ENCODE measurements around the gene RGS11.
"Not testable (repeated sequence)": the region's sequence is repeated elsewhere in the genome, so short reads cannot be mapped to it uniquely, and the experiment has no call there.

RGS11 gene

DNA sequence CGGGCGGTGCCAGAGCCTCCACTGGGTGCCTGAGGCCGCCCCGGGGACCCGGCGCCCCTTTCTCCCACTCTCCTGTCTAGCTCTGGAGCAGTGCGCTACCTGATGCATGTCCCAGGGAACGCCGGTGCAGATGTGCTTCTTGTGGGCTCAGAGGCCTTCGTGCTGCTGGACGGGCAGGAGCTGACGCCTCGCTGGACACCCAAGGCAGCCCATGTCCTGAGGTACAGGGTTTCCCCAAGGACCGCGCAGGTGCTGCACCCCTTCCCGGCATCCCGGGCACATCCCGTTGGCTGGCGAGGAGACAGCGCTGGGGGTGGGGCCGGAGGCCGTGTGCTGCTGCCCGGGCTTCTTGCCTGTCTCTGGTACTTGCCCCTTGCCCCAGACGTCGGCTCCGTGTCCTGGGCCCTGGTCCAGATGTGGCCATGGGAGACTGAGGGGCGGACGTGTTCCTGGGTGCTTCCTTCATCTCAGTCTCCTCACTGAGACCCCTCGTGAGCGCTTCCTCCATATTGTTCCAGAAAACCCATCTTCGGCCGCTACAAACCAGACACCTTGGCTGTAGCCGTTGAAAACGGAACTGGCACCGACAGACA is 12.5 kb downstream of the RGS11 start:
- DNase-seq (ENCODE audit: low spot score) = no peak

DNA sequence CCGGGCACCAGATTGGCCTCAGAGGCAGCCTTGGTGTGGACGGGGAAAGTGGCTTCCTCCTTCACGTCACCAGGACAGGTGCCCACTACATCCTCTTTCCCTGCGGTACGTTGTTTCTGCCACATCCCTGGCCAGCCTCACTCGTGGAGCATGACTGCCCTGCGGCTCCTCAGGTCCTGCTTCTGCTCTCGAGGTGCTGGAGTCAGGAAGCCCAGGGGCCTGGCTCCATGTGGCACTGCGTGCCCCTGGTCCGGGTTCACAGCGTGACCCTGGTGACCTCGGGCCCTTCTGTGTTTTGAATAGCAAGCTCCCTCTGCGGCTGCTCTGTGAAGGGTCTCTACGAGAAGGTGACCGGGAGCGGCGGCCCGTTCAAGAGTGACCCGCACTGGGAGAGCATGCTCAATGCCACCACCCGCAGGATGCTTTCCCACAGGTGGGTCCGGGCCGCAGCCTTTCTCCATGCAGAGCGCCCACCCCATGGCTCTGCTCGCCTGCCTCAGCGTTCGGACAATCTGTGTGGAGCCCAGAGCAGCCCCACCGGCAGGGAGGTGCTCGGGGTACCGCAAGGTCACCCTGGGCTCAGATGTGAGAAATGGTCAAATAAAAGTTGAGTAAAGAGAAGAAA is 13.5 kb downstream of the RGS11 start:
- no peak for DNase-seq (ENCODE audit: low spot score)

GRCh38 chr16:261031-261691 is 14.6 kb downstream of the RGS11 start:
- no peak for DNase-seq (ENCODE audit: low spot score)

DNA sequence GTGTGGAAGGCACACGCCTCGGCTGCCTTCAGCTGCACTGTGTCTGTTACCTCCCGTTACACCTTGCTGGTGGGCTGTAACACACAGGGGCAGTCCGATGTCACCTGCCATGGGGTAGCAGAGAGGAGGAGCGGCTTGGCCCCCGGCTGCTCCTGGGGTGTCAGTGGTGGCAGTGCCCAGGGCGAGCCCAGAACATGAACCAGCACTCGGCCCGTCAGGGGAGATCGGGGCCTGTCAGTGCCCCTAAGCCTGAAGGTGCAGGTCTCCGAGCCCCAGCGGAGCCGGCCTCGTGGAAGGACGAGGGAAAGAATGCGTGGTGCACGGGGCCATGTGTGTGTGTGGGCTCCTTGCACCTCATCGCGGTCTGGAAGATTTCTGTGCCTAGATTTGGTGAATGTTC is 15.4 kb downstream of the RGS11 start:
- no peak for DNase-seq (ENCODE audit: low spot score)

- no peak for DNase-seq (ENCODE audit: low spot score)
These were observed 15.9 kb downstream of the RGS11 start for GRCh38 chr16:259814-260253.

GRCh38 chr16:259226-259625 is 16.5 kb downstream of the RGS11 start:
- DNase-seq (ENCODE audit: low spot score) = peak; percentile 14

GRCh38 chr16:258091-258490 is 17.7 kb downstream of the RGS11 start:
- not testable (repeated sequence) for DNase-seq (ENCODE audit: low spot score)

GRCh38 chr16:255183-255582 is 20.6 kb downstream of the RGS11 start:
- no peak for DNase-seq (ENCODE audit: low spot score)

DNA sequence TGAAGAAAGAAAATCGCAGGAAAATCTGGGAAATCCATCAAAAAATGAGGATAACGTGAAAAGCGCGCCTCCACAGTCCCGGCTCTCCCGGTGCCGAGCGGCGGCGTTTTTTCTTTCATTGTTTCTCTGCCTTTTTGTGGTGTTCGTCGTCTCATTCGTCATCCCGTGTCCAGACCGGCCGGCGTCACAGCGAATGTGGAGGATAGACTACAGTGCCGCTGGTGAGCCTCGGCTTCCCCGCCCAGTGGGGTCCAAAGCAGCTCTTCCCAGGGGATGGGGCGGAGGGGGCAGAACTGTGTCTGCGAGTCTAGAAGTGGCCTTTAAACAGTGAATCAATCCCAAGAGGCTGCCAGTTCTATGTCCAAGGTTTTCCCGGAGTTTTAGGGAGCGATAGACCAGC is 21.3 kb downstream of the RGS11 start:
- no peak for DNase-seq (ENCODE audit: low spot score)

DNA sequence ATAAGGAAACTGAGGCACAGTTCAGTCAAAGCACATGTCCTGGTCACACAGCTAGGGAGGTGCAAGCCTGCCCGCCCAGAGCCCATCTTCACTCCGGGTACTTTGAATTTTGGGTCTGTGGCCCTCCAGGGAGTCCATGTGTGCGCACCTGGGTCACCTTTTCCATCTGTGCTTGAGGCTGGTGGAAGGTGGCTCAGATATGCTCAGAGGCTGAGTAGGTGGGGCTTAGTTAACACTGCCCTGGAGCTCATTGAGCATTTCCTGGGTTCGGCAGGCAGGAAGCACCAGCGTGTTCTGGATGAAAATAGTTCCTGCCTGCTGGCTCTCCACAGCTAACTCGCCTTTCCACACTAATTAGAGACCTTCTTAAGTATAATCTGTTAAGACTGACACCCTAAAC is 21.9 kb downstream of the RGS11 start:
- DNase-seq (ENCODE audit: low spot score) = no peak

DNA sequence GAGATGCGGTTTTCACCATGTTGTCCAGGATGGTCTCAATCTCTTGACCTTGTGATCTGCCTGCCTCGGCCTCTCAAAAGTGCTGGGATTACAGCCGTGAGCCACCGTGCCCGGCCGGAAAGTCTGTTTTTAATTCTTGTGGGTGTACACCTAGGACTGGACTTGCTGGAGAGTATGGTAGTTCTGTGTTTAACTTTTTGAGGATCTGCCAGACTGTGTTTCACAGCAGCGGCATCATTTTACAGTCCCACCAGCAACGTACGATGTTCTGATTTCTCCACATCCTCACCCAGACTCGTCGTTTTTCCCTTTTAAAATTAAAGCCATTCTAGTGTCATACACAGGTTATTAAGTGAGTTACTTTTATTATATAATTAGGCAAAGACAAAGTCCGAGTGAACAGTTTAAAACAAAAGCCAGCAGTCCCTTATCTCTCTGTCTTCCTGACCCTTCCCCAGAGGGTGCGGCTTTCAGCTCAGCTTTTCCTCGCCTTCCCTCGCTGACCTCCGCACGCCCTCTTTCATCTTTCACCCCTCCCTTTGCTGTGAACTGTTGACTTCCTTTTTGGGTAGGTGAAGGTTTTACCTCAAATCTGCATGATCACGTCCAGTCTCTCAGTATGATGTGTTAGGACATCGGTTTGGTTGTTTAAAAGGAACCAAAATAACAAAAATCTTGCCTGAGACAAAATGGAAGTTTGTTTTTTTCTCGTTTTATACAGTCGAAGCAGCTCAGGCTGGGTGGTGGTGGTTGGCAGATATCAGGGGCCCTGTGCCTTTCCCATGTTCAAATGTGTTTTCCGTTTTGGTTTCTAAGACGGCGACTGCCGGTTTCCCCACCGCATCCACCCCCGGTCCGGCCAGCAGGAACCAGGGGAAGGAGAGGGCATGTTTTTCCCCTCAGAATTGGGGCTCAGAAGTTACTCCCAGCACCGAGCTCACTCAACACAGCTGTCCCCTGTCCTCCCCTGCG is 23.1 kb downstream of the RGS11 start:
- DNase-seq (ENCODE audit: low spot score) = no peak

DNA sequence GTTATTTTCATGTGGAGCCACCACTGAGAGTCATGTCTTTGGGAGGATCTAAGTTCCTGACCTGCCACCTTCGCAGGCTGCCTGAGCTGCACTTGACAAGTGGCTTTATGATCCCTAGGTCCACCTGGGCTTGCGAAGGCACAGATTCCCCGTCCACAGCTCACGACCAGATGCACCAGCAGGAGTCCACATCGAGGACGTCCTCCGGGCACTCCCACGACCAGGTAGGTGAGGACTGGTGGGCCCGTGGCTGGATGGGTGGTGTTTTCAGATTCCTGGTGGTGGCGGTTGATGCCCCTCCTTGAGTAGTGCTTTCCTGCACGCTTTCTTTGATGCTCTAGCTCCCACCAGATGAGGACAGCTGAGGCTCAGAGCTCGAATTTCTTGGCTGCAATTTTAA is 26.3 kb downstream of the RGS11 start:
- DNase-seq (ENCODE audit: low spot score) = no peak

GRCh38 chr16:247027-247426 is 28.7 kb downstream of the RGS11 start:
- no peak for DNase-seq (ENCODE audit: low spot score)

GRCh38 chr16:245105-245504 is 30.6 kb downstream of the RGS11 start:
- no peak for DNase-seq (ENCODE audit: low spot score)

GRCh38 chr16:243348-243747 is 32.4 kb downstream of the RGS11 start:
- DNase-seq (ENCODE audit: low spot score) = no peak

GRCh38 chr16:242281-242680 is 33.5 kb downstream of the RGS11 start:
- DNase-seq (ENCODE audit: low spot score) = no peak

DNA sequence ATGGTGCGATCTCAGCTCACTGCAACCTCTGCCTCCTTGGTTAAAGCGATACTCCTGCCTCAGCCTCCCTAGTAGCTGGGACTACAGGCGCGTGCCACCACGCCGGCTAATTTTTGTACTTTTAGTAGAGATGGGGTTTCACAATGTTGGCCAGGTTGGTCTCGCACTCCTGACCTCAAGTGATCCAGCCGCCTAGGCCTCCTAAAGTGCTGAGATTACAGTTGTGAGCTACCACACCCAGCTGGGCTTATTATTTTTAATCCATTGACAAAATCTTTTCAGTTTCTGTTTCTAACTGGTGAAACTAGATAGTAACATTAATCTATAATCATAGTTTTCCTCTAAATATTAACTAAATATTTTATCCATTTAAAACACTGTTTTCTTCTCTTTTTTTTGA is 35.2 kb downstream of the RGS11 start:
- no peak for DNase-seq (ENCODE audit: low spot score)

GRCh38 chr16:239948-240277 is 35.8 kb downstream of the RGS11 start:
- DNase-seq (ENCODE audit: low spot score) = no peak

GRCh38 chr16:234468-235305 is 41.1 kb downstream of the RGS11 start, which contains the start of gene FAM234A:
FAM234A (plus strand) TSS chr16:234821; CDS start chr16:254414, 19,593 bp downstream.
- DNase-seq (ENCODE audit: low spot score) = peak; percentile 98

GRCh38 chr16:230949-231348 is 44.8 kb downstream of the RGS11 start:
- DNase-seq (ENCODE audit: low spot score) = no peak

GRCh38 chr16:230351-230750 is 45.4 kb downstream of the RGS11 start:
- DNase-seq (ENCODE audit: low spot score) = not testable (repeated sequence)
